Tibial nerve (tissue), 3 donors: Measurements from ENCODE around the gene GPR151.

Source experiments
- POLR2A ChIP-seq, 2 donors: fragments of 450-650 bp; IDR thresholded peaks; one replicate each; pipeline ENCODE4 v1.6.1; 2017; ENCODE audit warnings: antibody characterized with exemption in 2 of 2, mild to moderate bottlenecking in 2 of 2, moderate library complexity in 2 of 2
- TF ChIP-seq, protein P1 (sequence below), 5 experiments: fragments of 200-600 bp in 3 of 5; fragments of 450-650 bp in 2 of 5; sonication (generic) in 3 of 5; IDR thresholded peaks; one replicate each; pipeline ENCODE4 v1.5.1; 2016 to 2019; ENCODE audit warnings: antibody characterized with exemption in 5 of 5, mild to moderate bottlenecking in 3 of 5, moderate library complexity in 2 of 5

- TF ChIP-seq POLR2A (IDR thresholded peaks at IDR 0.05), result no peak
- TF ChIP-seq, protein P1, sequence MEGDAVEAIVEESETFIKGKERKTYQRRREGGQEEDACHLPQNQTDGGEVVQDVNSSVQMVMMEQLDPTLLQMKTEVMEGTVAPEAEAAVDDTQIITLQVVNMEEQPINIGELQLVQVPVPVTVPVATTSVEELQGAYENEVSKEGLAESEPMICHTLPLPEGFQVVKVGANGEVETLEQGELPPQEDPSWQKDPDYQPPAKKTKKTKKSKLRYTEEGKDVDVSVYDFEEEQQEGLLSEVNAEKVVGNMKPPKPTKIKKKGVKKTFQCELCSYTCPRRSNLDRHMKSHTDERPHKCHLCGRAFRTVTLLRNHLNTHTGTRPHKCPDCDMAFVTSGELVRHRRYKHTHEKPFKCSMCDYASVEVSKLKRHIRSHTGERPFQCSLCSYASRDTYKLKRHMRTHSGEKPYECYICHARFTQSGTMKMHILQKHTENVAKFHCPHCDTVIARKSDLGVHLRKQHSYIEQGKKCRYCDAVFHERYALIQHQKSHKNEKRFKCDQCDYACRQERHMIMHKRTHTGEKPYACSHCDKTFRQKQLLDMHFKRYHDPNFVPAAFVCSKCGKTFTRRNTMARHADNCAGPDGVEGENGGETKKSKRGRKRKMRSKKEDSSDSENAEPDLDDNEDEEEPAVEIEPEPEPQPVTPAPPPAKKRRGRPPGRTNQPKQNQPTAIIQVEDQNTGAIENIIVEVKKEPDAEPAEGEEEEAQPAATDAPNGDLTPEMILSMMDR (IDR thresholded peaks at IDR 0.05), result no peak
Measured at GRCh38 chr5:146516151-146516475, at the start of gene GPR151.
